Prostate gland (tissue), 2 donors: ENCODE data around the gene ARHGEF28. TPM values are rescaled to one million over a fixed set of nuclear protein-coding genes. Genes with fewer than 3 reads are reported as not detected.

Source experiments
- DNase-seq: peaks from one replicate; pipeline ENCODE4 v3.0.0-alpha.2; 2019; ENCODE audit warnings: low spot score
- H3K27ac ChIP-seq, 2 donors: fragments of 200-600 bp; sonication (generic); 2 replicates each; pipeline ENCODE4 v1.5.1; 2017 to 2019
- H3K27me3 ChIP-seq: fragments of 200-600 bp; sonication (generic); replicated peaks from 2 replicates; pipeline ENCODE4 v1.5.1; 2019; ENCODE audit not compliant: insufficient read depth
- H3K36me3 ChIP-seq, 2 donors: fragments of 200-600 bp; sonication (generic); 1 replicate in 1 of 2; 2 replicates in 1 of 2; pipeline versions ENCODE4 v1.5.1 to v1.8.1; 2017 to 2019
- H3K4me1 ChIP-seq: fragments of 200-600 bp; sonication (generic); replicated peaks from 2 replicates; pipeline ENCODE4 v1.5.1; 2019
- H3K4me3 ChIP-seq, 2 donors: fragments of 200-600 bp; sonication (generic); 2 replicates each; pipeline ENCODE4 v1.5.1; 2017 to 2019
- H3K9me3 ChIP-seq: fragments of 200-600 bp; sonication (generic); 2 replicates; pipeline ENCODE4 v1.5.1; 2017
- POLR2A ChIP-seq: fragments of 450-650 bp; IDR thresholded peaks from one replicate; pipeline ENCODE4 v1.6.1; 2016; ENCODE audit warnings: antibody characterized with exemption, mild to moderate bottlenecking
- POLR2AphosphoS5 ChIP-seq: sonication (generic); formaldehyde crosslinking; IDR thresholded peaks from one replicate; pipeline ENCODE4 v1.6.1; 2017; ENCODE audit warnings: antibody characterized with exemption
- WGBS: methylation state at CpG from one replicate; pipeline ENCODE4 v1.1.5; 2018; 5-methylcytosine and 5-hydroxymethylcytosine counted together
- intact Hi-C: fragments of 100-400 bp; cut with DNase I; formaldehyde crosslinking; loops from one replicate; pipeline ENCODE4 v1.14.2; 2022
- total RNA-seq, 2 donors: library from RNA; depleted of rRNA; stranded (reverse); fragments of >200 nt; gene quantifications; one replicate each; pipeline ENCODE4 v1.1.0, GENCODE V29; 2016
- TF ChIP-seq, protein P1 (sequence below), 4 experiments: fragments of 200-600 bp in 2 of 4; fragments of 450-650 bp in 2 of 4; sonication (generic) in 2 of 4; IDR thresholded peaks; 1 replicate in 3 of 4; 2 replicates in 1 of 4; pipeline ENCODE4 v1.5.1; 2016 to 2019; ENCODE audit warnings: antibody characterized with exemption in 4 of 4, mild to moderate bottlenecking in 2 of 4, moderate library complexity in 2 of 4

ARHGEF28 gene
- total RNA-seq, 2 donors from 2014 or later: 18.9 to 28.3 TPM

DNA sequence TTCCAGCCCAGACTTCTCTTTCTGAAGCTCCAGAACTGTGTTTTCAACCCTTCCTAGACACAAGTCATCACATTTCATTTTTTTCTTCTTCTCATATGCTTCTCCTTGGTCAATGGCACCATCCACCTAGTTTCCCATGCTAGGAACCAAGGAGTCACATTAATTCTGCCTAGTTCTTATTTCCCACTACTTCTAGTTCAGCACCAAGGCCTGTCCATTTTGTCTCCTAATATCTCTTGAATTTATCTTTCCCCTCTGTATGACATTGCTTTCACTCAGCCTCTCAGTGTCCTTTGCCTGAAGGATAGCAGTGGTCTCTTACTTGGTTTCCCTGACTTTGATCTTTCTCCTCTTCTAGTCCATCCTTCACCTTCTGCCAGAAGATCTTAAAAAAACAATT, 38.8 kb downstream of the ARHGEF28 start:
- H3K27me3 ChIP-seq: no peaks in the 10 kb centered on the region
- no peak for DNase-seq
- peaks cover 5% of the 10 kb centered on the region for H3K4me1 ChIP-seq
- H3K36me3 ChIP-seq: no peaks in the 10 kb centered on the region
- H3K4me3 ChIP-seq: no peak overlapping the region
- intact Hi-C loops: no loop called here
- no peaks in the 10 kb centered on the region for H3K9me3 ChIP-seq
- no peak overlapping the region for H3K27ac ChIP-seq
- TF ChIP-seq POLR2AphosphoS5 (no peak), POLR2A (no peak)
- TF ChIP-seq, protein P1, sequence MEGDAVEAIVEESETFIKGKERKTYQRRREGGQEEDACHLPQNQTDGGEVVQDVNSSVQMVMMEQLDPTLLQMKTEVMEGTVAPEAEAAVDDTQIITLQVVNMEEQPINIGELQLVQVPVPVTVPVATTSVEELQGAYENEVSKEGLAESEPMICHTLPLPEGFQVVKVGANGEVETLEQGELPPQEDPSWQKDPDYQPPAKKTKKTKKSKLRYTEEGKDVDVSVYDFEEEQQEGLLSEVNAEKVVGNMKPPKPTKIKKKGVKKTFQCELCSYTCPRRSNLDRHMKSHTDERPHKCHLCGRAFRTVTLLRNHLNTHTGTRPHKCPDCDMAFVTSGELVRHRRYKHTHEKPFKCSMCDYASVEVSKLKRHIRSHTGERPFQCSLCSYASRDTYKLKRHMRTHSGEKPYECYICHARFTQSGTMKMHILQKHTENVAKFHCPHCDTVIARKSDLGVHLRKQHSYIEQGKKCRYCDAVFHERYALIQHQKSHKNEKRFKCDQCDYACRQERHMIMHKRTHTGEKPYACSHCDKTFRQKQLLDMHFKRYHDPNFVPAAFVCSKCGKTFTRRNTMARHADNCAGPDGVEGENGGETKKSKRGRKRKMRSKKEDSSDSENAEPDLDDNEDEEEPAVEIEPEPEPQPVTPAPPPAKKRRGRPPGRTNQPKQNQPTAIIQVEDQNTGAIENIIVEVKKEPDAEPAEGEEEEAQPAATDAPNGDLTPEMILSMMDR (IDR thresholded peaks at IDR 0.05): no peak

DNA sequence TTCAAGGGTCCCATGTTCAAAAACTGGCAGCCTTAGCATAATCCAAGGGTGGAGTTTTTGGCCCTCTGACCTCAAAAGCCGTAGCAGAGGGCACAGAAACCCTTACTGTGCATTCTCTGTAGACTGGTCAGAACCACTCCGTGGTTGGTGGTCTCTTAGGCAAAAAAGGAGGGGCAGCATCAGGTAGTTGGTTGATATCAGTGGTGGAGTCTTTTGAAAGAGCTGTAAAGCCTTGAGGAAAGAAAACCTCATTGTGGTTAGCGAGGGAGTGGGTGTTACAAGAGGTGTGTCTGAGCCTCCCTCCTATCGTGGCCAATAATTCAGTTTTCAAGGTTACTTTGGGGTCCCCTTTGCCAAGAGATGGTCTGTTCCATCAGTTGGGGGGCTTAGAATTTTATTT, 40.9 kb downstream of the ARHGEF28 start:
- no peak overlapping the region for H3K27ac ChIP-seq
- H3K4me3 ChIP-seq: no peak overlapping the region
- 87% methylated on average over 4 of the region's 4 CpGs for whole genome bisulfite sequencing
- no peak for DNase-seq
- TF ChIP-seq, protein P1 (IDR thresholded peaks at IDR 0.05): no peak
- TF ChIP-seq POLR2AphosphoS5: no peak
- H3K9me3 ChIP-seq: no peaks in the 10 kb centered on the region
- peaks cover 5% of the 10 kb centered on the region for H3K4me1 ChIP-seq
- intact Hi-C loops: no loop called here
- H3K27me3 ChIP-seq: no peaks in the 10 kb centered on the region
- no peaks in the 10 kb centered on the region for H3K36me3 ChIP-seq

DNA sequence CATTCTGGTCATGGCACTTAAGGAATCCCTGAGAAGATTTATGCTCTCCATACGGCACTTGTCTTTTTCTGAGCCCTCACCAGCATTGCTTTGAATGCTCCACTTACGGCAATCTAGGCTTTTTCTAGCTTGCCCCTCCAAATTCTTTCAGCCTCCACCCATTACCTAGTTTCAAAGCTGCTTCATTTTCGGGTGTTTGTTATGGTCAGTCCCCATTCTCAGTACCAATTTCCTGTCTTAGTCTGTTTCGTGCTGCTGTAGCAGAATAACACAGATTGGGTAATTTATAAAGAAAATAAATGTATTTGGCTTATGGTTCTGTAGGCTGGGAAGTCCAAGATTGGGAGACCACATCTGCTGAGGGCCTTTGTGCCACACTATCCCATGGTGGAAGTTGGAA, 42.0 kb downstream of the ARHGEF28 start:
- intact Hi-C loops: no loop called here
- DNase-seq: no peak
- Histone ChIP-seq H3K9me3 (no peaks in the 10 kb centered on the region), H3K4me3 (no peak overlapping the region), H3K27ac (no peak overlapping the region), H3K4me1 (peaks cover 5% of the 10 kb centered on the region), H3K36me3 (no peaks in the 10 kb centered on the region), H3K27me3 (no peaks in the 10 kb centered on the region)
- TF ChIP-seq, protein P1 (IDR thresholded peaks at IDR 0.05): no peak
- TF ChIP-seq POLR2AphosphoS5: no peak
- no peak for TF ChIP-seq POLR2A
- WGBS: 82% methylated on average over 4 of the region's 4 CpGs

DNA sequence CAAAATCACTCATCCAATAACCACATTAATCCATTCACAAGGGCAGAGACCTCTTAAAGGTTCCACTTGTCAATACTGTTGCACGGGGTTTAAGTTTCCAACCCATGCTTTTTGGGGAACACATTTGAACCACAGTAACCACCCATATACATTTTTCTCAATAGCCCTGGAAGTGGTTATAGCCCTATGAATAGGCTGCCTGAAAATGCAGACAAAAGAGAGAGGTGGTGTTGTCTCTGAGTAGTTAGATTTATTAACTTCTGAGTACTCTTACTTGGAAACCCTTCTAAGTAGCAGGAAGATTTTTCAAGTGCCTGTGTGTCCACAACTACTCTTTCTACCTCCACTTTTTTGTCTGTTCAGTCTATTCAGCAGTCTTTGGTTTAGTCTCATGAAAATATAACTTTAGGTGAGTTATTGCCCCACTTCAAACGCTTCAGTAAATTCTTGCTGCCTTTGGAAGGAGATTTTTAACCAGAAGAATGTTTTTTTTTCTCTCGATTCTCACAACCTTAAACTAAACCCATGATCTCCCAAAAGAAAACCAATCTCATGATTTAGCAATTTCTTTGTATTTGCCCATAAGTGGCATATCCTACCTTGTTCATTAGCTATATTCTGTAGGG, 42.6 kb downstream of the ARHGEF28 start:
- Histone ChIP-seq H3K27ac (no peak overlapping the region), H3K9me3 (no peaks in the 10 kb centered on the region), H3K27me3 (no peaks in the 10 kb centered on the region), H3K36me3 (no peaks in the 10 kb centered on the region), H3K4me1 (peaks cover 5% of the 10 kb centered on the region), H3K4me3 (no peak overlapping the region)
- TF ChIP-seq POLR2AphosphoS5: no peak
- TF ChIP-seq POLR2A: no peak
- TF ChIP-seq, protein P1 (IDR thresholded peaks at IDR 0.05): no peak
- no peak for DNase-seq
- intact Hi-C loops: no loop called here
- WGBS: 67% methylated on average over 3 of the region's 3 CpGs

DNA sequence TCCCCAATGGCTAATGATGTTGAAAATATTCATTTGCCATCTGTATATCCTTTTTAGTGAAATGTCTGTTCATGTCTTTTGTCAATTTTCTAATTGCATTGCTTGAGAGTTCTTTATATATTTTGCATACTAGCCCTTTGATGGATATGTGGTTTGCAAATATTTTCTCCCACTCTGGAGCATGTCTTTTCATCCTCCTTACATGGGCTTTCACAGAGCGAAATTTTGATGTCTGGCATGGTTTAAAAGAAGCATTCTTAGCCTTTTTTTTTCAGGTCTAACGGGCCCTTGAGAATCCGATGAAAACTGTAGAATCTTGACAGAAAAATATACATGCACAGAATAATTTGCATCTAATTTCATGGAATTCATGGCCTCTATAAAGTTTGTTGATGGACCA, 44.7 kb downstream of the ARHGEF28 start:
- WGBS: 86% methylated on average over 3 of the region's 3 CpGs
- Histone ChIP-seq H3K4me1 (no peaks in the 10 kb centered on the region), H3K27ac (no peak overlapping the region), H3K36me3 (no peaks in the 10 kb centered on the region), H3K27me3 (no peaks in the 10 kb centered on the region), H3K4me3 (no peak overlapping the region), H3K9me3 (no peaks in the 10 kb centered on the region)
- no peak for DNase-seq
- intact Hi-C loops: no loop called here
- TF ChIP-seq, protein P1 (IDR thresholded peaks at IDR 0.05): no peak
- no peak for TF ChIP-seq POLR2A
- TF ChIP-seq POLR2AphosphoS5: no peak
